GM12865 (cell line): ENCODE data around the gene DDX5.
A peak's percentile ranks its signal among the peaks of the same experiment; 100 is the strongest.

Experiments used
- DNase-seq: peaks from one replicate; pipeline ENCODE4 v3.0.0; 2010; ENCODE audit warnings: low read depth
- H3K4me3 ChIP-seq: 2 replicates; pipeline ENCODE4 v1.5.1; 2011; ENCODE audit warnings: mild to moderate bottlenecking, low read depth, low read length, control low read depth
- TF ChIP-seq, protein P1 (sequence below): IDR thresholded peaks from 2 replicates; pipeline ENCODE4 v1.5.1; 2011; ENCODE audit warnings: low read length, control low read depth, low read depth, inconsistent platforms; ENCODE audit not compliant: insufficient read depth; ENCODE audit errors: missing control alignments

DDX5 gene

DNA sequence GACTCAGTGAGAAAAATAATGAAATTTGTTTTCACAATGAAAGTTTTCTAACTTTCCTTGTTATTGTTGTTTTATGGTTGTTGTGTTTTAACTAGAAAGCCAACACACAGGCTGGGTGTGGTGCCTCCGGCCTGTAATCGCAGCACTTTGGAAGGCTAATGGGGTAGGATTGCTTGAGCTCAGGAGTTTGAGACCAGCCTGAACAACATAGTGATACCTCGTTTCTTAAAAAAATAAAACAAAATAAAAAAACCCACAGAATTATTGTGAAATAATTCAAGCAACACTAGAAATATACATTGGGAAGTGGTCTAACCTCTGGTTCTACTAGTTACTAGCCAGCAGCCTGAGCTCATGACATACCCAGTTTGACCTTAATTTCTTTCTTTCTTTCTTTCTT is 56.5 kb downstream of the DDX5 start:
- H3K4me3 ChIP-seq: no peak overlapping the region; the same call in 1 of the 2 replicates
- DNase-seq: no peak
- TF ChIP-seq, protein P1, sequence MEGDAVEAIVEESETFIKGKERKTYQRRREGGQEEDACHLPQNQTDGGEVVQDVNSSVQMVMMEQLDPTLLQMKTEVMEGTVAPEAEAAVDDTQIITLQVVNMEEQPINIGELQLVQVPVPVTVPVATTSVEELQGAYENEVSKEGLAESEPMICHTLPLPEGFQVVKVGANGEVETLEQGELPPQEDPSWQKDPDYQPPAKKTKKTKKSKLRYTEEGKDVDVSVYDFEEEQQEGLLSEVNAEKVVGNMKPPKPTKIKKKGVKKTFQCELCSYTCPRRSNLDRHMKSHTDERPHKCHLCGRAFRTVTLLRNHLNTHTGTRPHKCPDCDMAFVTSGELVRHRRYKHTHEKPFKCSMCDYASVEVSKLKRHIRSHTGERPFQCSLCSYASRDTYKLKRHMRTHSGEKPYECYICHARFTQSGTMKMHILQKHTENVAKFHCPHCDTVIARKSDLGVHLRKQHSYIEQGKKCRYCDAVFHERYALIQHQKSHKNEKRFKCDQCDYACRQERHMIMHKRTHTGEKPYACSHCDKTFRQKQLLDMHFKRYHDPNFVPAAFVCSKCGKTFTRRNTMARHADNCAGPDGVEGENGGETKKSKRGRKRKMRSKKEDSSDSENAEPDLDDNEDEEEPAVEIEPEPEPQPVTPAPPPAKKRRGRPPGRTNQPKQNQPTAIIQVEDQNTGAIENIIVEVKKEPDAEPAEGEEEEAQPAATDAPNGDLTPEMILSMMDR: no peak

DNA sequence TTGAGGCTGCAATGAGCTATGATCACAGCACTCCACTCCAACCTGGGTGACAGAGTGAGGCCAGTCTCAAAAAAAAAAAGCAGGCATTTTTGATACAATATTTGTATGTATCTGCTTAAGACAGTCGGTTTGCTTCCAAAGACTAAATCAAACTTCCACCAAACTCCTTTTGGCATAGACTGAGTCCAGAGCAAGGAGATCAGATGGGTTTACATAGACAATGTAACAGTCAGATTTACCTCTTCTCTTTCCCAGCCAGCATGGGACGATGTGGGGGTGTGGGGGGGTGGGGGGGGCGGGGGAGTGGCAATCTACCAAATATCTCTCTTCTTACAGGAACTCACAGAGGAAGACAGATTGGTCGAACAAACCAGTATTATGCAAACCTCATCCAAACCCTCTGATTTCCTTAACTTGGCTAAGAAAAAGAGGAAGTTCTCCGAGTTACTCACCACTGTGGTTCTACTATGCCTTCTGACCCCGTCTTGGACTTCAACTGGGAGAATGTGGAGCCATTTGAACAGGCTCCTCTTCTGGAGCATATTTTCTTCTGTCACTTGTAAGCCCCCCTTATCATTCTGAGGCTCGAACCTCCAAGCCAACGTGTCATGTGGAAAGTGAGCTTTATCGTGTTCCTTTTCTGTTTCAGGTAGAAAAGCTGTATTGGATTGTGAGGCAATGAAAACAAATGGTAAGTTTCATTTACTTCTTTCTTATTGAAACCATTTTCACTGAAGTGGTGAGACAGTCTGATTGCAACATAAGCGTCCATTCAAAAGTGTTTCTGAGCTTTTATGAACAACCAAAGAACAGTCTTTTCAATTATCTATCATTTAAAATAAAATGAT is 57.2 kb downstream of the DDX5 start, which contains the start of gene MILR1:
Gene MILR1, plus strand, starts transcription at position 451 of the 848 bp plus-strand sequence. Its CDS starts 54 bp downstream, at position 505.
- peak; percentile 64 for DNase-seq
- TF ChIP-seq, protein P1: no peak
- H3K4me3 ChIP-seq: no peak within 1 kb of the TSS; the same call in 1 of the 2 replicates
